Embryonic facial prominence (tissue), 1 donor: ENCODE data around the gene ADAT3.

Experiments used
- DNase-seq: peaks from one replicate; pipeline ENCODE4 v3.0.0-alpha.2; 2016; ENCODE audit errors: extremely low spot score

Gene ADAT3

DNA sequence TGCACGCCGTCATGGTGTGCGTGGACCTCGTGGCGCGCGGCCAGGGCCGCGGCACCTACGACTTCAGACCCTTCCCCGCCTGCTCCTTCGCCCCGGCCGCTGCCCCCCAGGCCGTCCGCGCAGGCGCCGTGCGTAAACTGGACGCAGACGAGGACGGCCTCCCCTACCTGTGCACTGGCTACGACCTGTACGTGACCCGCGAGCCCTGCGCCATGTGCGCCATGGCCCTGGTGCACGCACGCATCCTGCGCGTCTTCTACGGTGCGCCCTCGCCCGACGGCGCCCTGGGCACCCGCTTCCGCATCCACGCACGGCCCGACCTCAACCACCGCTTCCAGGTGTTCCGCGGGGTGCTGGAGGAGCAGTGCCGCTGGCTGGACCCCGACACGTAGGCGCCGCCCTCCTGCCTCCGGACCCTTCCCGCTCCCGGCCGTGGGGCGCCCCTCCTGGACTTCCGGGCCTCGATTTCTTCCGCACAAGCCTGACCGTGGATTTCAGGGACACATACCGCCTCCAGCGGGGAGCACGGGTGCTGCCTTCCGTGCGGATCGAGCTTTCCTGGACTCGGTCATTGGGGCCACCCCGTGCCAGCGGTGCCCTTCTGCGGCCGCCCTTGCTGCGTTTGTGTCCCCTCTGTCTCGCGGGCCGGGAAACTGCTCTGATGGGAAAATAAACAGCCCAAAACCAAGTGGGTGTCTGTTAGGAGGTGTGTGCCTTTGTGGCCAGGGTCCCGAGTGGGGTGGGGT is 7.7 kb downstream of the ADAT3 start:
- DNase-seq = no peak

DNA sequence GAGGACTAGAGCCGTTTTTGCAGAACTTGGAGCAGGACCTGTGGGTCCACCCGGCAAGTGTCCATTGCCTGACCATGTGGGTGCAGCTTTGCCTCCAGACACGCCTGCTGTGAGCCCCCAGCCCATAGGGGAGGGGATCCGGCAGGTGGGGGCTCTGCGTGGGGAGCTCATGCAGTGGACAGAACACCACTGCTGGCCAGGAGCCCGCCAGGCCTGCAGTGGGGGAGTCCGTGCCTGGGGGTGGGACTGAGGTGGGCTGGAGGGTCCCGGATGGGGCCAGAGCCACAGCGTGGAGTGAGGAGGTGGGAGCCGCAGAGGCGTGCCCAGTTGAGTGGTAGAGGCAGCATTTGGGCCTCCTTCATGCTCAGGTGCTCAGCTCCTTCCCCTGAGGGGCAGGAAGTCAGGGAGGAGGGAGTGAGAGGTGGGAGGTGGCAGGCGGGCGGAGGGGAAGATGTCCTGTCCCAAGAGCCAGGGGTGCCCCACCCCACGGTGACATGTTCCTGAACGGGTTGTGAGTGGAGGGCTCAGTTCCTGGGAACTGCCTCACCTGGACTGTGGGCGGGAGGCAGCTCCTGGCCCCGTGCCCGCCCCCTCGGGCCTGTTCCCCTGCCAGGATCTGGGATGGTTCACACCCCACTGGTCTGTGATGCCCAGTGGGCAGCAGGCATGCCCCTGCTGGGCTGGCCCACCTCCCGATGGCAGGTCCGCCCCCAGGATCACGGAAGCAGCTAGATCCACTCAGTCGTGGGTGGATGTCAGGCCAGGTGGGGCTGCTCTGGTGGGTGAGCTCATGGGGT is 8.8 kb downstream of the ADAT3 start:
- DNase-seq = no peak

DNA sequence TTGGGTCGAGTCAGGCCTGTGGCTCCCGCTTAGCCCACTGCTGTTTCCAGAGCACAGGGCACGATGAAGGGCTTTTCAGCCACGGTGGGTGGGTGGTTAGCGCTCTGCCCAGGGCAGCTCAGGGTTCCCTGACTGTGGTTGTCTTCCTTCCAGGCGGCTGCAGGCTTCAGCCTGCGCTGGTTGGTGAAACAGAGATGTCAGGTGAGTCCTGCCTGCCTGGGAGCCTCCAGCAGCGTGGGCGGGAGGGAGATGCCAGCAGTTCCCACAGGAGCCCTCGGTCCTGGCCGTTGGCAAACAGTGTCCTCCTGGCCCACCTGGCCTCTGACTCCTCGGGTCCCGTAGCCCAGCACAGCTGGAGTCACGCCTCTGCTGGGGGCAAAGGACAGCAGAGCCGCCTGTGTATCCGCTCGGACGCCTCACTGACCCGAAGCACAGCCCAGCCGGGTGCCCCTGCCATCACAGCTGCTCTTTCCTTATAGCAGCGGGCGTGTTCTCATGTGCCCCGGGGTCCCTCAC is 9.7 kb downstream of the ADAT3 start:
- DNase-seq = no peak

DNA sequence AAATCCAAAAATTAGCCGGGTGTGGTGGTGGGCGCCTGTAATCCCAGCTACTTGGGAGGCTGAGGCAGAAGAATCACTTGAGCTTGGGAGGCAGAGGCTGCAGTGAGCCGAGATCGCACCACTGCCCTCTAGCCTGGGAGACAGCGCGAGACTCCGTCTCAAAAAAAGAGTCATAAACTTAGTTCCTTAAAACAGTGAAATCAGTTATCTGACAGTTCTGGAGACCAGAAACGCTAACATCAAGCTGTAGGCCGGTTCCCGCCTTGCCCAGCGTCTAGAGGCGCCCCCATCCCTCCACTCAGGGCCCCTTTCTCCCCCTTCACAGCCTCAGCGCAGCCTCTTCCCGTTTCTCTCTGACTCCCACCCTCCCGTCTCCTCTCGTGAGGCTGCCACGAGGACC is 11.9 kb downstream of the ADAT3 start:
- DNase-seq = no peak

DNA sequence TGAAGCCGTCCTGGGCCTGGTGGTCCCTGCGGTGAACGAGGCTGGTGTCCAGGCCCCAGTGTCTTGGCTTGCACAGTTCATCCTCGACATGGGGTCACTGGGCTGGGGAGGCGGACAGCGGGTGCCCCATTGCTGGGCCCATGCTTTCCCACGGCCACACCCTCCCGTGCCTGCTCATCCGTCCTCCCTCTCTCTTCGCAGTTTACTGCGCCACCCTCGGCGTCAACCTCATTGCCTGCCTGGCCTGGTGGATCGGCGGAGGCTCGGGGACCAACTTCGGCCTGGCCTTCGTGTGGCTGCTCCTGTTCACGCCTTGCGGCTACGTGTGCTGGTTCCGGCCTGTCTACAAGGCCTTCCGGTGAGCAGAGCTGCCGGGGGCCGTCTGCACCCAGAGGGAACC is 12.7 kb downstream of the ADAT3 start:
- no peak for DNase-seq

DNA sequence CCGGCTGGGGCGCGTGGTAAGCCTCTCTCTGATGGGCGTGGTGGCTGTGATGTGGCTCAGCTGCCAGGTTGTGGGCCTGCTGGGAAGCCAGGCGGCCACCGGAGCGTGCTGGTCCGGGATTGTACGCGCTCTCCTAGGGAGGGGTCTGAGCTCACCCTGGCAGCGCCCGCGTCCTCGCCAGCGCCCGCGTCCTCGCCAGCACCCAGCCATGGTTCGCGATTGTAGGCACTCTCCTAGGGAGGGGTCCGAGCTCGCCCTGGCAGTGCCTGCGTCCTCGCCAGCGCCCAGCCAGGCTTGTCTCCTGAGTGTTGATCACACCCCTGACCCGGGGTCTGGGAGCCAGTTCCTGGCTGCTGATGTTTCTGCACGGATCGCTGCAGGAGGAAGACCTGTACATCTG is 13.8 kb downstream of the ADAT3 start:
- no peak for DNase-seq

DNA sequence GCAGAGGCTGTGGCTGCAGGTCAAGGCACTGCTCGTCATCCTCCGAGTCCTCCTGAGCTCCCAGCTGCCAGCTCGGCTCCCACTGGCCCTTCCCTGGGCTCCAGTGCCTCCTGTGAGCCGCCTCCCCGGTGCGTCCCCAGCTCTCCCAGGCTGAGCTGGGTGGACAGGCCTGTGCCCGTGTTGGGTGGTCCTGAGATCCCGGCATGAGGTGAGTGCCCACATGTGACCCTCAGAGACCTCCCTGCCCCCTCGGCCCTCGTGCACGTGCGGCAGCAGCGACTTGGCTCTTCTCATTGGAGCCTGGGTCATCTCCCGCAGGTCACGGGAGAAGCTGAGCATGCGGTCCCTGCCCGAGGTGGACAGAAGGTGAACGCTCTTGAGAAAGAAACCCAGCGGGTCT is 15.4 kb downstream of the ADAT3 start:
- no peak for DNase-seq

DNA sequence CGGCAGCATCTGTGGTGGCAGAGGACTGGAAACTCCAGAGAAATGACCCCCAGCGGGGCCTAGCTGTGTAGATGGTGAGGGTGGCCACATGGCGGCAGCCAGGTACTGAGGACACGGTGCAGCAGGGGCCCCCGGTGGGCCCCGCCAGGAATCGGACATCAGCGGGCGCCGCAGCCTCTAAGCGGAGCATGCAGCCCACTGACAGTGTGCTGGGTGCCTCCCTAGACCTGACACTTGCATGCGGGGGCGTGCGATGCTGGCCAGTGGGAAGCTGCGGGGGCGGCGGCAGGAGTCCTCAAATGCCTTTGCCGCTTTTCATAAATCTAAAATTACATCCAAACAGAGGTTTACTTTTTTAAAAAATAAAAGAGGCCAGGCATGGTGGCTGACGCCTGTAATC is 16.1 kb downstream of the ADAT3 start:
- DNase-seq = no peak

DNA sequence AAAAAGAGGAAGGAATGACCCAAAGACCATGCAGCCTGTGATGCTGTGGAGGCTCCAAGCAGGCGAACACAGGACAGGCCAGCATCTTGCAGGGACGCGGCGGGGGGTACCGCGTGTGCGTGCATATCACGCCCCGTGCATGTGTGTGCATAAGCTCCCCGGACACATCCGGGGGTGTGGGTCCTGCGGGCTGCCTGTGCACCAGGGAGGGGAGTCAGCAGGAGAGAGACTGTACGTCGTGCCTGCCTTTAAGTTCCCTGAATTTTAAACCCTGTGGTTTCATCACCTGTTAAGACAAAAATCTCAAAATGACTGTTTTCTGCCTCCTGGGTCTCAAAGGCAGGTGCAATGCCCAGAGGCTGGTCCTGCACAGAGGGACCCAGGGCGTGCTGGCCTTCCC is 16.6 kb downstream of the ADAT3 start:
- DNase-seq = no peak

DNA sequence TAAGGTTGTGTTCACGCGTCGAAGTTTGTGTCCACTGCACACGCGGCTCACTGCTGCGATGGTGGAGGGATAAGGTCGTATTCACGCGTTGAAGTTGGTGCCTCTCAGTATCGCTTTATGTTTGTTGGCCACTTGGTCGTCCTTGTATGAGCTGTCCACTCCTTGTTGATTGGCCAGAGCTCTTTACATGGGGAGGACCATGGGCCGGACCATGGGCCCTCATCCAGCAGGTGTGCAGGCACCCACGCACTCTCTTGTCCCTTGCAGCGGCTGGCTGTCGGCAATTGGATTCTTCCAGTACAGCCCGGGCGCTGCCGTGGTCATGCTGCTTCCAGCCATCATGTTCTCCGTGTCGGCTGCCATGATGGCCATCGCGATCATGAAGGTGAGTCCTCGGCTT is 17.6 kb downstream of the ADAT3 start:
- DNase-seq = no peak

DNA sequence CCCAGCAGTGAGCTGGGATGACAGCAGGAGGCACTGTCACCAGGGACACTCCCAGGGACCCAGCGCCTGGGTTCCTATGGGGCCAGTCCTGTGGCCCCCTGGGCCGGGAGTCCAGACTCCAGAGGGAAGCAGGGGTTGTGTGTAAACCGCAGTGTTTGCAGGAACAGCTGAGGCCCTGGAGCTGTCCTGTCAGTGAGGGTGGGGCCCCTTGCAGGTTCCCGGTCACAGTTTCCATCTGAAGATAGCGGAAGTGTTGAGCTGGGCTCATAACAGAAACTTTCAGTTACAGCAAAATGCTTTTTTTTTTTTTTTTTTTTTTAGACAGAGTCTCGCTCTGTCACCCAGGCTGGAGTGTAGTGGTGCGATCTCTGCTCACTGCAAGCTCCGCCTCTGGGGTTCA is 18.1 kb downstream of the ADAT3 start:
- DNase-seq = no peak

DNA sequence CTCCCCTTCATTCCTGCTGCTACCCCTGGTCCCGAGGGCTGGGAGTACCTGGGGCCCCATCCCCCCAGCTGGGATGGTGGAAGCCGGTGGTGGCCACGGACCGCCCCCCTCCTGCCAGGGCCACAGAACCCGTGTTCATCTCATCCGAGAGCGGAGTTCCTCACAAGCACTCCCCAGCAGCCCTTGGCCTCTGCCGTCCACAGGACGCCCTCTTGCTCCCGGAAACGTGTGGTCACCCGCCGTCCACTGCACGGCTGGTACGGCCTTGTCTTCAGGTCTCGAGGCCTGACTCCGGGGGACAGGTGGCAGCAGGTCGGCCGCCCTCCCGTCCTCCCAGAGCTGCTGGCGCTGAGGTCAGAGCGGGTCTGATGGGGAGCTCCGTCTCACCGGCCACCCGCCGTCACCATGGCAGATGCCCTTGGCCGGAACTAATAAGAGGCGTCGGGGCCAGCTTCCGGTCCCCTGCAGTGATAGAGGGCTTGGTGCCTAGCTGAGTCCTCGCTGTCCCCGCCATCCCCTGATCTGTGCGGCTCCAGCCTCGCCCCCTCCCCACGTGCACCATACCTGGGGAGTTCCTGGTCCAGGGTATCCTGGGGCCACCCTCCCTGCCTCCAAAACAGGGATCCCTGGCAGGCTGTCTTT is 19.2 kb downstream of the ADAT3 start:
- DNase-seq = no peak

DNA sequence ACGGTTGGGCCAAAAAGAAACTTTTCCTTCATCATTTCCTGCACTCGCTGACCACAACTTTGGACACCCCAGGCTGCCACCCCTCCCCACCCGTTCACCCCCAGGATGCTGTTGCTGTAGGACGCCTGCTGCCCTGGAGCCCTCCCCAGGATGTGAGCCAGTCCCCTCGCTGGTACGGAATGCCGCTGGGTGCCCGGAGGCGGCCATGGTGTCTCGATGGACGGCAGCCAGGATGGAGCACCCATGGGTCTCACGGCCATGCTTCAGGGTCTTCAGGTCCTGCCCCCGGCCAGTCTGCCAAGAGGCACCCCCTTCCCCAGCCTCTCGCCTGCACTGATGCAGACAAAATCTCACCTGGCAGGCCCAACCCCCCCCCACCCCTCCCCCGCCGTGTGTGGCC is 20.3 kb downstream of the ADAT3 start:
- DNase-seq = no peak

DNA sequence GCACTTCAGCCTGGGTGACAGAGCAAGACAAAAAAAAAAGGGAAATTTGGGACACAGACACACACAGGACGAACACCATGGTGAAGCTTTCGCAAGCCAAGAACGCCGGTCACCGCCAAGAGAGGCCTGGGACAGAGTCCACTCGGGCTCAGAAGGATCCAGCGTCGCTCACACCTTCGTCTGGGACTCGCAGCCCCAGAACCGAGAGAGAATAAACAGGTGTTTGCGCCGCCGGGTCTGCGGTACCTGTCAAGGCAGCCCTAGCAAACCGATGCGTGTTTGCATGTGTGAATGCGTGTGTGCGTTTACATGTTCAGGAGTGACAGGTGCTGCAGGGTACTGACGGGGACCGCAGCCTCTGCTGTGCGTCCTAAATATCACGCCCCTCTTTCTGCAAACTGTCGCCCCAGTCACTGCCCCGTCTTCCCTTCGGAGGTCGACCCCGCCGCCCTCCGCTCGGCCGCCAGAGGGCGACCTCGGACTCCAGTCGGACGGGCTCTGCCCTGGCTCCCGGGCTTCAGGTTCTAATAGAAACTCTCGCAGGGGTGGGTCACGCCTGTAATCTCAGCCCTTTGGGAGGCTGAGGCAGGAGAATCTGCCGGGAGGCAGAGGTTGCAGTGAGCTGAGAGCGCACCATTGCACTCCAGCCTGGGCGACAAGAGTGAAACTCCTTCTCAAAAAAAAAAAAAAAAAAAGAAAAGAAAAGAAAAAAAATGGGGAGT is 24.0 kb downstream of the ADAT3 start:
- no peak for DNase-seq

DNA sequence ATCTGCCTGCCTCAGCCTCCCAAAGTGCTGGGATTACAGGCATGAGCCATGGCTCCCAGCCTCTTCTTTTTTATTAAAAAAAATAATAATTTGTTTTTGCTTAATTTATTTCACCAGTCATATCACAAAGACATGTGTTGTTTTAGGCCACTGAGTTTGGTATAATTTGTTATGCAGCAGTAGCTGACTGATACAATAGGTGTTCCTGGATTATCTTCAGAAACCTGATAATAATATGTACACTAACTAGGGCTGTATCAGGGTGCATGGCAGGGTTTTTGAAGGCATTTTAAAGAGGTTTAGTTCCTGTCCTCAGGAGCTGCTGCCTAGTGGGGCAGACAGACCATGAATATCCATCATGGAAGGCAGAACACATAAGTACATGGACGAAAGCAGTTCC is 26.2 kb downstream of the ADAT3 start:
- no peak for DNase-seq

DNA sequence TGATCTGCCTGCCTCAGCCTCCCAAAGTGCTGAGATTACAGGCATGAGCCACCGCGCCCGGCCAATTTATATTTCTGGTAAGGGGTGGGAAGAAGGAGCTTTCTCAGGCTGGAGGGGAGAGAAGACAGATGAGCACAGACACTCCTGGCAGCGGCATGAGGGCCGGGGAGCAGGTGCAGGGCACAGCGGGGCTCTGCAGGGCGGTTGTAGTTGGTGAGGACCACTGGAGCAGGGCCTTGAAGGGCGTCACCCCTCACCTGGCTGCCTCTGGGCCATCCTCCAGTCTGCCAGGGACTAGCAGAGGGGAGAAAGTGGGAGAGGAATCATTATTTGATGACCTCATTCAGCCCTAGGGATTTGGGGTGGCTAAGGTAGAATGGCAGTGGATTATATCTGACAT is 27.2 kb downstream of the ADAT3 start:
- no peak for DNase-seq

DNA sequence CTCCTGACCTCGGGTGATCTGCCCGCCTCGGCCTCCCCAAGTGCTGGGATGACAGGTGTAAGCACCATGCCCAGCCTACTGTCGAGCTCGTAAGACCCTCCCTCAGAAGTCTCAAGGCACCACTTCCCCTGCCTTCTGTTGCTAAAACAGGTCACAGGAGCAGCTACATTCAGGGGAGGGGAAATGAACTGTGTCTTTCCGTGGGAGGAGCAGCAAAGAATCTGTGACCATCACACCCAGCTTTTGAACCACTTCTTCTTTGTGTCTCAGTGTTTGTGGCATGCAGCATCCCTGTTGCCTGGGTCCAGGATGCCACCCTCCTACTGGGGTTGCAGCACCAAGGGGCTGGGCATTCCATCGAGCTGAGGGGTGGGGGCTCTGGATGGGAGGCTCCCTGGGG is 28.0 kb downstream of the ADAT3 start:
- DNase-seq = no peak

DNA sequence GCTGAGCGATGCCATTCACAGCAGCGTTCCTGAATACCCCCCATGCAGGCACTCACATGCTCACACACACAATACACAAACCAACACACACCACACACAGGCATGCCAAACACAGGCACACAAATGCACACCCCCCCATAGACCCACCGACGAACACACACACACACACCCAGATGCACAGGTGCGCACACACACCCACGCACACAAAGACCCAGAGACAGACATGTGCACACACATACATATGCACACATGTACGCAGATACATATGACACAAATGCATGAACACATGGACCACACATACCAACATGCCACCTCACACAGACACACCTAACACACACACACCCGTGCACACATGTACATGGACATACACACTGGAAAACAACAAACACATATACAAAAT is 28.7 kb downstream of the ADAT3 start:
- DNase-seq = no peak

DNA sequence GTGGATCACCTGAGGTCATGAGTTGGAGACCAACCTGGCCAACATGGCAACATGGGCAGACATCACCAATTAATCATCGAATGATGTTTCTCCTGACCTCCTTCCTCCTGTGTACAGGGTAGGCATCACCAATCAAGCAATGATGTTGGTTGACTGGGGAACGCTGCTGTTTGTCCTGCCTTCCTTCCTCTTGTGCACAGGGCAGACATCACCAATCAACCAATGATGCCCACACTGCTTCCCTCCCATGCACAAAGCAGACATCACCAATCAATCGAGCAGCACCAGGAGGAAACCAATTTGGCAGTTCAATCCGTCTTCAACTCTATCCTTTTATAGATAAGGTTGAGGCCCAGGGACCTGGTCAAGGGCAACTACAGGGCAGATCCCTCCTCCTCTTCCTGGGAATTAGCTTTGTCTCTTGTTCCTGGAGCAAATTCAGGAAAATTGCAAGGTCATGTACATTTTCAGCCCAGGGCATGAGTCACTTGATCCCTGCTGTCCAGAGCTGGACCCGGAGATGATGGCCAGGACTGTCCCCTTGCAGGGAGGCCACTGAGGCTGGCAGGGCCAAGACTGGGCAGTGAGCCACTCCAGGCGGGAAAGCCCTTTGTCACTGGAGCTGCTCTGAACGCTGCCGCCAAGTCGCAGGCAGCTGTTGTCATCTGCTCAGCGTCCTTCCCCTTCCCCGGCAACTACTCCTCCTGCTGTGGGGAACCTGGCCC is 30.4 kb downstream of the ADAT3 start:
- DNase-seq = no peak

DNA sequence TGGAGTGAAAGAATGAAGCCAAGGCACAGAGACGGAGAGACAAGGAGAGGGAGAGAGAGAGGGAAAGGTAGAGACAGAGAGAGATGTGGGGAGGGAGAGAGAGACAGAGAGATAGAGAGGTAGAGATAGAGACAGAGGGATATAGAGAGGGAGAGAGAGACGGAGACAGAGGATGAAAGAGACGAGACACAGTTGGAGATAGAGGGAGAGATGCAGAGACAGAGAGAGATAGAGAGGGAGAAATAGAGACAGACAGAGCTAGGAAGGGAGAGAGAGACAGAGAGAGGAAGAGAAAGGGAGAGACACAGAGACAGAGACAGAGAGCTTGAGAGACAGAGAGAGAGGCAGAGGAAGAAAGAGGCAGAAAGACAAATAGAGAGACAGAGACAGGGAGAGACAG is 31.2 kb downstream of the ADAT3 start:
- no peak for DNase-seq

DNA sequence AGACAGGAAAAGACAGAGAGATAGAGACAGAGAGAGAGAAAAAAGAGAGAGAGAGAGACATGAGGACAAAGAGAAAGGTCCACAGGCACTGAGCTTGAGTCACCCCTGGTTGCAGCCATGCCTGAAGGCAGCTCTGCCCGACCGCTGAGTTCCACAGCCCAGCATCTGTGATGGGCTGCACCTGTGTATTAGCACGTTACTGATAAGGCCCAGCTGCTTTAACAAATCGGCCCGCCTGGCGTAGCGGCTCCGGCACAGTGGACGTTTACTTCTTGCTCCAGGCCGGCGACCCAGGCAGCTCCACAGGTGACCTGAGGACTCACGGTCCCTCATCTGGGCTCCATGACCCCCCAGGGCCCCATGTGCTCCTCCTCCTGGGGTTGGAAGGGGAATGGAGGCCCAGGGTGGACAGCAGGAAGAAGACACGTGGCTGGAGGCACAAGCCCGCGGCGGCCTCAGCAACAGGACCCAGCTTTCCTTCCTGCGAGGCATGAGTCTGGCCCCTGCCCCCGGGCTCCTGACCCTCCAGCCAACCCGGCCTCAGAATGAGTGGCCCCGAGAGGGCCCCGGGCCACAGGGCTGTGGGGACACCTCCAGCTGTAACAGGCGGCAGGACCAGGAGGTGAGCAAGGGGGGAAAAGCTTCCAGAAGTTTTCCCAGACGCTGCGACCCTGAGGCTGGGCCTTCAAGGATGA is 31.9 kb downstream of the ADAT3 start:
- DNase-seq = no peak
